BE2C (cell line): Measurements from ENCODE around the gene KAZN.

Experiments used
- DNase-seq: peaks from one replicate; pipeline ENCODE4 v3.0.0-alpha.2; 2020
- H3K27me3 ChIP-seq: fragments of 250-450 bp; sonication (Bioruptor Pico); 2 replicates; pipeline ENCODE4 v1.5.1; 2020; ENCODE audit warnings: mild to moderate bottlenecking
- H3K36me3 ChIP-seq: fragments of 250-450 bp; sonication (Bioruptor Pico); 2 replicates; pipeline ENCODE4 v1.5.1; 2020; ENCODE audit warnings: mild to moderate bottlenecking
- H3K4me1 ChIP-seq: fragments of 250-450 bp; sonication (Bioruptor Pico); 2 replicates; pipeline ENCODE4 v1.5.1; 2020
- H3K4me3 ChIP-seq: 2 replicates; pipeline ENCODE4 v1.5.1; 2011; ENCODE audit warnings: low read depth, low read length
- H3K9me3 ChIP-seq: fragments of 250-450 bp; sonication (Bioruptor Pico); 2 replicates; pipeline ENCODE4 v1.5.1; 2020
- CTCF ChIP-seq: IDR thresholded peaks from 2 replicates; pipeline ENCODE4 v1.5.1; 2012; ENCODE audit warnings: mild to moderate bottlenecking, low read depth, low read length

The KAZN gene

DNA sequence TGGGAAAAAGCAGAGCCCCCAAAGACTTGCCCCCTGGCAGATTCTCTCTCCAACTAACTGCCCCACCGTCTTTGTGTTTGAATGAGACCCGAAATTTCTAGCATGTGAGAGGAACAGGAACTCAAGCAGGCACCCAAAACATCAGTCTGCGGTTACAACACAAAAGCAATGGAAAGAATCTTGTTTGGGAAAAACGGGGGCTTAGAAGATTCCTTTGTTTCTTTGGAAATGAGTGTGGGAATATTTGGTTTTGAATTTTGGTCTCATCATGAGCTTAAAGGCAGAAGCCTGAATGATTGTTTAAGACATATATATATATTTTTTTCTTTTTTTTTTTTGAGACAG lies 366.2 kb downstream of the KAZN start:
- Histone ChIP-seq H3K9me3 (no peaks in the 10 kb centered on the region), H3K36me3 (no peaks in the 10 kb centered on the region), H3K27me3 (no peaks in the 10 kb centered on the region), H3K4me3 (no peak overlapping the region), H3K4me1 (no peaks in the 10 kb centered on the region)
- TF ChIP-seq CTCF = no peak
- DNase-seq = no peak

DNA sequence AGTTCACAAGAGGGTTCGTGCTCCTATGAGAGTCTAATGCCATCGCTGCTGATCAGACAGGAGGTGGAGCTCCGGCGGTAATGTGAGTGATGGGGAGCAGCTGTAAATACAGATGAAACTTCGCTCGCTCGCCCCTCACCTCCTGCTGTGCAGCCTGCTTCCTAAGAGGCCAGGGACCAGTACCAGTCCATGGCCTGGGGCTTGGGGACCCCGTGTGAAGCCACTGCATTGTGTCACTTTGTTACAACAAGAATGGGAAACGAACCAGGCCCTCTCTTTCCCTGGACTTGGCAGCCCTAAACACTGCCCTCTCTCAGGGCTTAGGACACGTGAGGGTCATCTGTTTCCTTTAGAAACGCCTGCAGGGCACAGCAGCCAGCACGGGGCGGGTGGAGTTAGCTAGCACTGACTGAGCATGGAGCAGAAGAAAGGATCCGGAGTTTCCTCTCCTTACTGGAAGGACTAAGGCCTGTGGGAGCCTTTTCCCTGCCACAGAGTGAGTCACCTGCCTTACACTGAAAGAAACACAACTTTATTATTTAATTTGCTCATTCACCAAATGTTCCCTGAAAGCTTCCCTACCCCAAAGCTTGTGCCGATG lies 369.9 kb downstream of the KAZN start:
- no peaks in the 10 kb centered on the region for H3K36me3 ChIP-seq
- H3K27me3 ChIP-seq = no peaks in the 10 kb centered on the region
- H3K9me3 ChIP-seq = no peaks in the 10 kb centered on the region
- H3K4me3 ChIP-seq = no peak overlapping the region
- DNase-seq = no peak
- no peak for TF ChIP-seq CTCF
- no peaks in the 10 kb centered on the region for H3K4me1 ChIP-seq

- Histone ChIP-seq H3K36me3 (no peaks in the 10 kb centered on the region), H3K9me3 (no peaks in the 10 kb centered on the region), H3K4me3 (no peak overlapping the region), H3K27me3 (no peaks in the 10 kb centered on the region), H3K4me1 (no peaks in the 10 kb centered on the region)
- TF ChIP-seq CTCF = no peak
- no peak for DNase-seq
These were observed 370.5 kb downstream of the KAZN start for GRCh38 chr1:14969006-14969405.

DNA sequence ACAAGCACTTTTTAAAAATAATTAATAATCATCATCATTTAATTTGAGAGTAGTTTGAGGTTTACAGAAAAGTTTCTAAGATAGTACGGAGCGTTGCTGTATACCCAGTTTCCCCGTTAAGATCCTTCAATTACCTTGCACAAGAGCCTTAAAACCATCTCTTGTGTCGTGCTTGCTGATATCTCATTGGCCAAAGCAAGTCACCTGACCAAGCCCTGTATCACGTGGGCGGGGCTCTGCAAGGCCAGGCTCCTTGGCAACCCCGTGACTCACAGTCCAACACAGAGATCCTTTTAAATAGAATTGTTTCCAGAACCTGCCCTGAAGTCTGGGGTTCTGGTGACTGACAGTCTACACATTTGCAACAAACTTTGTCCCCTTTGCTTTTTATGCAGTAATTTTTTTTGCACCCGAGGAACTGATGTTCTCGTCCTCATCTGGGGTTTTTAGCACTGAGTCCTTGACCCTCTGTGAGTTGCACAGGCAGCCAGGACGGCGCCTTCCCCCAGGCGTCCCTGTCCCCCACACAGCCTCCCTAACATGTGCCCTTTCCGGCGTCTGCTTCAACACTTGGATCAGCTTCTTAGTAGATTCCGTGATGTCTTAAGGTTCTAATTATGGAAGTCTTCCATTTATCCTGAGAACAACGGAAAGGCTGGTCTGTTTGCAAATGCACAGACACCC lies 371.8 kb downstream of the KAZN start:
- DNase-seq = peak; percentile 55
- Histone ChIP-seq H3K9me3 (no peaks in the 10 kb centered on the region), H3K36me3 (no peaks in the 10 kb centered on the region), H3K4me3 (no peak overlapping the region), H3K4me1 (no peaks in the 10 kb centered on the region), H3K27me3 (no peaks in the 10 kb centered on the region)
- no peak for TF ChIP-seq CTCF

DNA sequence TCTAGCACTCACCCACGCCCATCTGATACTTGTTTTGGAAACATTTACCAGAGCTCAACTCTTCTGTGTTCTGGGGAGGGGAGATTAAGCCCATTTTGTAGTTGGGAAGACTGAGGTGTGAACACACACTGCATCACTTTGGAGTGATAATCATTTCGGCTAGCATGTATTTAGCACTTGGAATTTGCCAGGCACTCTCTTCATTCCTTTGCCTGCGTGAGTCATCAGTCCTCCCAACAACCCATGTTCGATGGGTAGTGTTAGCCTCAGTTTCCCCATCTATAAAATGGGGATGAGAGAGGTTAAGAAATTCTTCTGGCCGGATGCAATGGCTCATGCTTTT lies 372.3 kb downstream of the KAZN start:
- H3K9me3 ChIP-seq = no peaks in the 10 kb centered on the region
- H3K36me3 ChIP-seq = no peaks in the 10 kb centered on the region
- no peak for DNase-seq
- H3K27me3 ChIP-seq = no peaks in the 10 kb centered on the region
- no peaks in the 10 kb centered on the region for H3K4me1 ChIP-seq
- no peak for TF ChIP-seq CTCF
- no peak overlapping the region for H3K4me3 ChIP-seq

GRCh38 chr1:14971221-14971620 lies 372.7 kb downstream of the KAZN start:
- Histone ChIP-seq H3K4me1 (no peaks in the 10 kb centered on the region), H3K36me3 (no peaks in the 10 kb centered on the region), H3K9me3 (no peaks in the 10 kb centered on the region), H3K27me3 (no peaks in the 10 kb centered on the region), H3K4me3 (0 out of 2 replicates have a peak overlapping the region, but pooled peaks have one; percentile 20)
- TF ChIP-seq CTCF = no peak
- no peak for DNase-seq
